ENCODE data around the gene GSE1.

GSE1 gene

GRCh38 chr16:85600530-85601271 is 12.4 kb upstream of the GSE1 start:
- H3K27ac ChIP-seq (ENCODE audit: insufficient read depth, low read length, poor library complexity, severe bottlenecking): no peak overlapping the region
- H3K4me3 ChIP-seq (ENCODE audit: insufficient read depth, low read depth, low read length, poor library complexity, severe bottlenecking): no peak overlapping the region
- no peaks in the 10 kb centered on the region for H3K4me1 ChIP-seq (ENCODE audit: control insufficient read depth, insufficient read depth, low read length, poor library complexity, severe bottlenecking)
- H3K27me3 ChIP-seq (replicated peaks; ENCODE audit: control insufficient read depth, insufficient read depth, low read length, poor library complexity, severe bottlenecking): no peaks in the 10 kb centered on the region
- H3K9me3 ChIP-seq (ENCODE audit: control insufficient read depth, low read length): no peaks in the 10 kb centered on the region
- no peak for DNase-seq
- no peaks in the 10 kb centered on the region for H3K36me3 ChIP-seq (ENCODE audit: control insufficient read depth, insufficient read depth, low read length)

DNA sequence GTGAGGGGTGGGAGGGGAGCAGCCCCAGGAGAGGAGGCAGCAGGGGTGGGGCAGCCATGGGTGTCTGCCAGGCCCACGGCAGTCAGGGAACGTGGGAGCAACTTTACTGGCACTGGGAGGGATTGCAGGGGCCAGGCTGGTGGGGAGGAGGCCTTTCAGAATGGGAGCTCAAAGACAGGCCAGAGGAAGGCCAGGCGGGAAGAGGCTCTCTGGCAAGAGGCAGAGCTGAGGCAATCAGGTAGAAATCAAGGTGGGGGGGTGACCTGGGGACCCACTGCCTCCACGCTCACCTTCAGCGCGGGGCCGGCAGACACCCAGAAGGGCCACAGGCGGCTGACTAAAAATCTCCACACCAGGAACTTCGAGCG is 11.9 kb upstream of the GSE1 start:
- Histone ChIP-seq H3K27ac (ENCODE audit: insufficient read depth, low read length, poor library complexity, severe bottlenecking) (no peak overlapping the region), H3K4me3 (ENCODE audit: insufficient read depth, low read depth, low read length, poor library complexity, severe bottlenecking) (no peak overlapping the region), H3K36me3 (ENCODE audit: control insufficient read depth, insufficient read depth, low read length) (no peaks in the 10 kb centered on the region), H3K27me3 (replicated peaks; ENCODE audit: control insufficient read depth, insufficient read depth, low read length, poor library complexity, severe bottlenecking) (no peaks in the 10 kb centered on the region), H3K9me3 (ENCODE audit: control insufficient read depth, low read length) (no peaks in the 10 kb centered on the region), H3K4me1 (ENCODE audit: control insufficient read depth, insufficient read depth, low read length, poor library complexity, severe bottlenecking) (no peaks in the 10 kb centered on the region)
- no peak for DNase-seq

DNA sequence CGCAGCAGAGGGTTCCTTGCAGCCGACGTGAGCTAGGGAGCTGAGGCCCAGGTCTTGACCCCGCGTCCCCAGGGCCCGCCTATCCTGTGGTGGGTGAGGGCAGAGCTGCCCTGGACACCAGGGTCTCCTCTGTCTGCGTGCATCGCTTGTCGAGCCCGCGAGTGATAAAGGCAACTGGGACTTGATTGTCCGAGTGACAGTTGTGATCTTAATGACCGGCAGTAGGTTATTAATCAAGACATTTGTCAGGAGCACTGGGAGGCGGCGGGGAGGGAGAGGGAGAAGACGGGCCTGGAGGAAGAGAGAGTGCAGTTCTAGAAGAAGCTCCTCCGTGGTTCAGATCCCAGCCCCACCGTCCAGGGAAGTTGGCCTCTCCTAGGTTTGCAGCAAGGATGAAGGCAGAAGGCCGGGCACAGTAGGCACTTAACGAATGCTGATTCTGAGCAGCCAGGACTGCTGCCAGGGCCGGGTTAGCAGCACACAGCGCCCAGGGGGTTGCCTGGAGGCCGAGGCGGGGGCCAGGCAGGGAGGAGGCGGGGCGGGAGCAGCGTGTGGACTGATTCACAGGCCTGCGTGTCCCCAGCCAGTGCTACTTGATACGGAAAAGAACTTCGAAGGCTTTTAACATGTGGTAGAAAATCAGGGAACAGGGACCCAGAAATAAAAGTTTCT is 11.3 kb upstream of the GSE1 start:
- no peak overlapping the region for H3K27ac ChIP-seq (ENCODE audit: insufficient read depth, low read length, poor library complexity, severe bottlenecking)
- no peaks in the 10 kb centered on the region for H3K9me3 ChIP-seq (ENCODE audit: control insufficient read depth, low read length)
- H3K36me3 ChIP-seq (ENCODE audit: control insufficient read depth, insufficient read depth, low read length): no peaks in the 10 kb centered on the region
- H3K4me1 ChIP-seq (ENCODE audit: control insufficient read depth, insufficient read depth, low read length, poor library complexity, severe bottlenecking): no peaks in the 10 kb centered on the region
- no peaks in the 10 kb centered on the region for H3K27me3 ChIP-seq (replicated peaks; ENCODE audit: control insufficient read depth, insufficient read depth, low read length, poor library complexity, severe bottlenecking)
- DNase-seq: no peak
- H3K4me3 ChIP-seq (ENCODE audit: insufficient read depth, low read depth, low read length, poor library complexity, severe bottlenecking): no peak overlapping the region

GRCh38 chr16:85602402-85603202 is 10.5 kb upstream of the GSE1 start:
- Histone ChIP-seq H3K4me1 (ENCODE audit: control insufficient read depth, insufficient read depth, low read length, poor library complexity, severe bottlenecking) (peaks cover 4% of the 10 kb centered on the region), H3K27ac (ENCODE audit: insufficient read depth, low read length, poor library complexity, severe bottlenecking) (no peak overlapping the region), H3K36me3 (ENCODE audit: control insufficient read depth, insufficient read depth, low read length) (no peaks in the 10 kb centered on the region), H3K4me3 (ENCODE audit: insufficient read depth, low read depth, low read length, poor library complexity, severe bottlenecking) (no peak overlapping the region), H3K27me3 (replicated peaks; ENCODE audit: control insufficient read depth, insufficient read depth, low read length, poor library complexity, severe bottlenecking) (no peaks in the 10 kb centered on the region), H3K9me3 (ENCODE audit: control insufficient read depth, low read length) (no peaks in the 10 kb centered on the region)
- DNase-seq: no peak

DNA sequence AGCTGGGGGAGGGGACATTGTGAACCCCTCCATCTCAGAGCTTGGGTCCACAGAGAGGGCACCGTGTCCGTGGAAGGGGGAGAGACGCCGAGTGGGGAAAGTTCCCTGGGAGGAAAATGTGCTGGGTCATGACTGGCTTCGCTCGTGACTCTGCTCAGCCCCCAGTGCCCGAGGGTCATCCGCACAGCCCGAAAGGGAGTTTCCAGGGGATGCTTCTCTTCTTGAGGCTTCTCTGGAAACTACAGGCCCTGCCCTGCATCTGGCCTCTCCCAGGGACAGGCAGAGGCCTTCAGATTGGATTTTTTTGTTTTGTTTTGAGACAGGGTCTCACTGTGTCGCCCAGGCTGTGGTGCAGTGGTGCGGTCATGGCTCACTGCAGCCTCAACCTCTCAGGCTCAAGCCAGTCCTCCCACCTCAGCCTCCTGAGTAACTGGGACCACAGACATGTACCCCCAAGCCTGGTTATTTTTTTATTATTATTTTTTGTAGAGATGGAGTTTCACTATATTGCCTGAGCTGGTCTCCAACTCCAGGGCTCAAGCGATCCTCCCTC is 9.8 kb upstream of the GSE1 start:
- H3K4me3 ChIP-seq (ENCODE audit: insufficient read depth, low read depth, low read length, poor library complexity, severe bottlenecking): no peak overlapping the region

GRCh38 chr16:85604145-85604705 is 8.9 kb upstream of the GSE1 start:
- Histone ChIP-seq H3K4me3 (ENCODE audit: insufficient read depth, low read depth, low read length, poor library complexity, severe bottlenecking) (no peak overlapping the region), H3K27ac (ENCODE audit: insufficient read depth, low read length, poor library complexity, severe bottlenecking) (no peak overlapping the region), H3K9me3 (ENCODE audit: control insufficient read depth, low read length) (no peaks in the 10 kb centered on the region), H3K27me3 (replicated peaks; ENCODE audit: control insufficient read depth, insufficient read depth, low read length, poor library complexity, severe bottlenecking) (no peaks in the 10 kb centered on the region), H3K36me3 (ENCODE audit: control insufficient read depth, insufficient read depth, low read length) (no peaks in the 10 kb centered on the region), H3K4me1 (ENCODE audit: control insufficient read depth, insufficient read depth, low read length, poor library complexity, severe bottlenecking) (peaks cover 4% of the 10 kb centered on the region)
- DNase-seq: no peak

More for the DNA sequence above, 9.8 kb upstream of the GSE1 start:
- H3K27ac ChIP-seq (ENCODE audit: insufficient read depth, low read length, poor library complexity, severe bottlenecking): no peak overlapping the region
- H3K4me1 ChIP-seq (ENCODE audit: control insufficient read depth, insufficient read depth, low read length, poor library complexity, severe bottlenecking): peaks cover 4% of the 10 kb centered on the region
- no peak for DNase-seq
- no peaks in the 10 kb centered on the region for H3K36me3 ChIP-seq (ENCODE audit: control insufficient read depth, insufficient read depth, low read length)
- H3K27me3 ChIP-seq (replicated peaks; ENCODE audit: control insufficient read depth, insufficient read depth, low read length, poor library complexity, severe bottlenecking): no peaks in the 10 kb centered on the region
- no peaks in the 10 kb centered on the region for H3K9me3 ChIP-seq (ENCODE audit: control insufficient read depth, low read length)

GRCh38 chr16:85605051-85605911 is 7.8 kb upstream of the GSE1 start:
- DNase-seq: no peak
- H3K9me3 ChIP-seq (ENCODE audit: control insufficient read depth, low read length): no peaks in the 10 kb centered on the region
- no peaks in the 10 kb centered on the region for H3K27me3 ChIP-seq (replicated peaks; ENCODE audit: control insufficient read depth, insufficient read depth, low read length, poor library complexity, severe bottlenecking)
- H3K4me1 ChIP-seq (ENCODE audit: control insufficient read depth, insufficient read depth, low read length, poor library complexity, severe bottlenecking): peaks cover 6% of the 10 kb centered on the region
- no peak overlapping the region for H3K27ac ChIP-seq (ENCODE audit: insufficient read depth, low read length, poor library complexity, severe bottlenecking)
- H3K4me3 ChIP-seq (ENCODE audit: insufficient read depth, low read depth, low read length, poor library complexity, severe bottlenecking): no peak overlapping the region
- no peaks in the 10 kb centered on the region for H3K36me3 ChIP-seq (ENCODE audit: control insufficient read depth, insufficient read depth, low read length)

DNA sequence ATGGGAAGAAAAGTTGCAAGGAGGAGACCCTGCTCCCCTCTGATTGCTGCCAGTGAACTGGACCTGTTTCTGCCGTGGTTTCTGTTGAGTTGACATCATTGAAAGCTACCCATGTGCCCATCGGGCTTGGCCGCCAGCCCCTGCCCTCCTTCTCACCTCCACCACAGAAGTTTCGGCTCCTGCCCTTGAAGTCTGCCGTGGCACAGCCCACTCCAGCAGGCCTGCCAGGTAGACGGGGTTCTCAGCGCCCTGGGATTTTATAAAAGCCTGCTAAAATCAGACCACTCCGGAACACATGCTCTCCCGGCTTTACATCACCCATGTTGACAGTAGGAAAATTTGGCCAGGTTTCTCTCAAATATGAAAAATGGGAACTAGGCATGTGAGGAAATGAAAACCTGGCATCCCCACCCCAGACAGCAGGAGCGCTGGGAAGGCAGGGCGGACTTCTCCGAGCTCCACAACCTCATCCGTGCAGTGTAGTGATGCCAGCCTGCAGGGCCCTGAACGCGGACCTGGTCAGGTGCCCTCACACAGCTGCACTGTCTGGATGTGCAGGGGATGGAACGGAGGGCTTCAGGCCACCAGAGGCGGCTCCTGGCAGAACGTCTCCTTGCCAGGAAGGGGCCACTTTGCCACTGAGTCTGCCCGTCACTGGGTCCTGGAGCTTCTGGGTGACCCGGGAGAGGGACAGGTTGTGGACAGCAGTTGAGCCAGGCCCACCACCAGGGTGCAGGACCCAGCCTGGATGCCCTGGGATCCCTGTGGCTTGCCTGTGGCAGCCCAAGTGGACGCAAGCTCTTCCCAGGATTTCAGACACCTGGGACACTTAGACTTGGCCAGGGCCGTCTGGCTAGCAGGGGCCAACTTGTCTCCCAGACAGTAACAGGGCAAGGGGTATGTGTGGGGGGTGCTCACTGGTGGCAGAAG is 6.9 kb upstream of the GSE1 start:
- no peak for DNase-seq
- no peak overlapping the region for H3K27ac ChIP-seq (ENCODE audit: insufficient read depth, low read length, poor library complexity, severe bottlenecking)
- no peak overlapping the region for H3K4me3 ChIP-seq (ENCODE audit: insufficient read depth, low read depth, low read length, poor library complexity, severe bottlenecking)
- H3K4me1 ChIP-seq (ENCODE audit: control insufficient read depth, insufficient read depth, low read length, poor library complexity, severe bottlenecking): peaks cover 14% of the 10 kb centered on the region
- H3K36me3 ChIP-seq (ENCODE audit: control insufficient read depth, insufficient read depth, low read length): no peaks in the 10 kb centered on the region
- H3K27me3 ChIP-seq (replicated peaks; ENCODE audit: control insufficient read depth, insufficient read depth, low read length, poor library complexity, severe bottlenecking): no peaks in the 10 kb centered on the region
- H3K9me3 ChIP-seq (ENCODE audit: control insufficient read depth, low read length): no peaks in the 10 kb centered on the region

All from effector memory CD4-positive, alpha-beta T cell (primary cell).